Fibroblast of lung (primary cell): ENCODE results near the gene DPH2. TPM values are rescaled to one million over a fixed set of nuclear protein-coding genes. Genes with fewer than 3 reads are reported as not detected.

Experiments used
- DNase-seq, 2 donors: peaks; one replicate each; pipeline versions ENCODE4 v3.0.0 to v3.0.0-alpha.2; 2010; ENCODE audit warnings: low read depth in 2 of 2
- H2AFZ ChIP-seq: 2 replicates; pipeline ENCODE4 v1.5.1; 2012; ENCODE audit warnings: low read length, control low read depth, inconsistent platforms
- H3K27ac ChIP-seq: 2 replicates; pipeline ENCODE4 v1.5.1; 2011; ENCODE audit warnings: low read length, control low read depth; ENCODE audit not compliant: insufficient read depth
- H3K27me3 ChIP-seq: 2 replicates; pipeline ENCODE4 v1.5.1; 2011; ENCODE audit warnings: mild to moderate bottlenecking, low read length; ENCODE audit not compliant: control insufficient read depth, insufficient read depth
- H3K36me3 ChIP-seq: 2 replicates; pipeline ENCODE4 v1.5.1; 2011; ENCODE audit warnings: low read length; ENCODE audit not compliant: control insufficient read depth, insufficient read depth
- H3K4me1 ChIP-seq: 2 replicates; pipeline ENCODE4 v1.5.1; 2011; ENCODE audit warnings: low read length; ENCODE audit not compliant: control insufficient read depth, insufficient read depth; ENCODE audit errors: extremely low read depth
- H3K4me2 ChIP-seq: 2 replicates; pipeline ENCODE4 v1.5.1; 2011; ENCODE audit warnings: low read length, control low read depth; ENCODE audit not compliant: insufficient read depth; ENCODE audit errors: extremely low read depth
- H3K4me3 ChIP-seq, 4 experiments: fragments of 200-600 bp in 1 of 4; sonication (generic) in 1 of 4; replicated peaks in 1 of 4; 2 replicates each; pipeline ENCODE4 v1.5.1; 2011 to 2016; ENCODE audit warnings: low read length in 4 of 4, low read depth in 3 of 4, mild to moderate bottlenecking in 3 of 4, control low read depth in 2 of 4, inconsistent platforms in 1 of 4, mixed read lengths in 1 of 4; ENCODE audit not compliant: insufficient read depth in 1 of 4; ENCODE audit errors: control extremely low read depth in 1 of 4
- H3K79me2 ChIP-seq: 2 replicates; pipeline ENCODE4 v1.5.1; 2012; ENCODE audit warnings: mild to moderate bottlenecking, low read length, inconsistent platforms; ENCODE audit not compliant: control insufficient read depth, insufficient read depth
- H3K9ac ChIP-seq: 2 replicates; pipeline ENCODE4 v1.5.1; 2011; ENCODE audit warnings: mild to moderate bottlenecking, low read length, control low read depth; ENCODE audit not compliant: insufficient read depth
- H3K9me3 ChIP-seq: 2 replicates; pipeline ENCODE4 v1.5.1; 2012; ENCODE audit warnings: low read depth, low read length; ENCODE audit not compliant: control insufficient read depth, insufficient read depth
- H4K20me1 ChIP-seq: 2 replicates; pipeline ENCODE4 v1.5.1; 2011; ENCODE audit warnings: low read length; ENCODE audit not compliant: control insufficient read depth, insufficient read depth; ENCODE audit errors: extremely low read depth
- CTCF ChIP-seq, 2 donors: IDR thresholded peaks in 1 of 2; conservative IDR thresholded peaks in 1 of 2; 1 replicate in 1 of 2; 2 replicates in 1 of 2; pipeline ENCODE4 v1.5.1; 2011 to 2012; ENCODE audit warnings: low read length in 2 of 2, control low read depth in 1 of 2, inconsistent platforms in 1 of 2, low read depth in 1 of 2, mild to moderate bottlenecking in 1 of 2
- EZH2 ChIP-seq: IDR thresholded peaks from 2 replicates; pipeline ENCODE4 v1.5.1; 2012; ENCODE audit warnings: low read length, control low read depth, mild to moderate bottlenecking; ENCODE audit errors: missing control alignments
- polyA plus RNA-seq, 2 donors: library from polyadenylated mRNA; depleted of rRNA in 1 of 2; stranded (reverse) in 1 of 2; unstranded in 1 of 2; fragments of >200 nt; gene quantifications; 2 replicates each; pipeline ENCODE4 v1.2.1, GENCODE V29; 2011 to 2012; ENCODE audit warnings: missing spikeins in 1 of 2
- total RNA-seq: library from RNA; depleted of rRNA; stranded (reverse); fragments of >200 nt; gene quantifications from 2 replicates; pipeline ENCODE4 v1.2.1, GENCODE V29; 2014

Gene DPH2
- total and polyA plus RNA-seq, 2 donors (not counting 1 experiment from before 2014, with no cell fraction given): 9.1 to 11.2 TPM

- H3K79me2 ChIP-seq: no peaks in the 10 kb centered on the region
- H3K27ac ChIP-seq: no peak overlapping the region
- H3K9ac ChIP-seq: no peak overlapping the region
- no peaks in the 10 kb centered on the region for H4K20me1 ChIP-seq
- H3K4me2 ChIP-seq: no peak overlapping the region
- no peak overlapping the region for H3K4me3 ChIP-seq
- no peaks in the 10 kb centered on the region for H3K36me3 ChIP-seq
- TF ChIP-seq CTCF (conservative IDR thresholded peaks at IDR 0.05 in 1 of 2, IDR thresholded peaks at IDR 0.05 in 1 of 2; ENCODE audit: low read depth in 1 of 2, low read length in 2 of 2) (no peak), EZH2 (no peak)
- H2AFZ ChIP-seq: no peak overlapping the region
- no peaks in the 10 kb centered on the region for H3K27me3 ChIP-seq
- peaks cover 2% of the 10 kb centered on the region for H3K4me1 ChIP-seq
- DNase-seq: no peak
- H3K9me3 ChIP-seq: no peaks in the 10 kb centered on the region
These were observed 32.4 kb downstream of the DPH2 start for GRCh38 chr1:44002165-44002564.

GRCh38 chr1:44002606-44003157 is 32.9 kb downstream of the DPH2 start:
- peak; percentile 7 to 24 for TF ChIP-seq CTCF (conservative IDR thresholded peaks at IDR 0.05 in 1 of 2, IDR thresholded peaks at IDR 0.05 in 1 of 2; ENCODE audit: low read depth in 1 of 2, low read length in 2 of 2)
- TF ChIP-seq EZH2: no peak
- Histone ChIP-seq H3K4me3 (no peak overlapping the region), H3K36me3 (no peaks in the 10 kb centered on the region), H3K4me1 (peaks cover 2% of the 10 kb centered on the region), H3K9ac (no peak overlapping the region), H3K27me3 (no peaks in the 10 kb centered on the region), H4K20me1 (no peaks in the 10 kb centered on the region), H2AFZ (no peak overlapping the region), H3K79me2 (no peaks in the 10 kb centered on the region), H3K27ac (no peak overlapping the region), H3K4me2 (no peak overlapping the region), H3K9me3 (no peaks in the 10 kb centered on the region)
- DNase-seq: no peak

- no peaks in the 10 kb centered on the region for H3K9me3 ChIP-seq
- no peak overlapping the region for H3K9ac ChIP-seq
- H3K36me3 ChIP-seq: no peaks in the 10 kb centered on the region
- H3K4me2 ChIP-seq: no peak overlapping the region
- DNase-seq: no peak
- no peaks in the 10 kb centered on the region for H3K27me3 ChIP-seq
- H3K4me3 ChIP-seq: no peak overlapping the region
- H3K27ac ChIP-seq: no peak overlapping the region
- no peak overlapping the region for H2AFZ ChIP-seq
- H3K4me1 ChIP-seq: peaks cover 2% of the 10 kb centered on the region
- H3K79me2 ChIP-seq: no peaks in the 10 kb centered on the region
- H4K20me1 ChIP-seq: no peaks in the 10 kb centered on the region
- TF ChIP-seq CTCF (conservative IDR thresholded peaks at IDR 0.05 in 1 of 2, IDR thresholded peaks at IDR 0.05 in 1 of 2; ENCODE audit: low read depth in 1 of 2, low read length in 2 of 2): no peak
- no peak for TF ChIP-seq EZH2
These were observed 38.4 kb downstream of the DPH2 start for GRCh38 chr1:44008259-44008658.
